Right cardiac atrium (tissue), 5 donors: Measurements from ENCODE around the gene FAM151B. TPM values are rescaled to one million over a fixed set of nuclear protein-coding genes. Genes with fewer than 3 reads are reported as not detected.

ENCODE experiments used
- ATAC-seq, 2 donors: fragments of 200-7000 bp; cut with Tn5 transposase; one replicate each; pipeline versions ENCODE4 v1.8.0 to v1.9.1; 2020; ENCODE audit warnings: moderate library complexity in 2 of 2, mild to moderate bottlenecking in 1 of 2
- DNase-seq, 3 donors: peaks; one replicate each; pipeline ENCODE4 v3.0.0-alpha.2; 2020
- H3K27ac ChIP-seq: one replicate; pipeline ENCODE4 v1.5.1; 2013; ENCODE audit warnings: mild to moderate bottlenecking, low read length, control low read depth, moderate library complexity
- H3K27me3 ChIP-seq: one replicate; pipeline ENCODE4 v1.6.1; 2013; ENCODE audit not compliant: control insufficient read depth, insufficient read depth
- H3K4me1 ChIP-seq: one replicate; pipeline ENCODE4 v1.6.1; 2013; ENCODE audit warnings: low read length; ENCODE audit not compliant: control insufficient read depth, insufficient read depth
- H3K4me3 ChIP-seq: one replicate; pipeline ENCODE4 v1.5.1; 2013; ENCODE audit warnings: low read length, control low read depth
- H3K9me3 ChIP-seq: one replicate; pipeline ENCODE4 v1.6.1; 2013; ENCODE audit warnings: low read length; ENCODE audit not compliant: control insufficient read depth
- WGBS: extraction: QIAGEN DNeasy Blood & Tissue Kit; methylation state at CpG from one replicate; pipeline ENCODE4 v1.1.7; 2013; 5-methylcytosine and 5-hydroxymethylcytosine counted together
- intact Hi-C, 4 donors: fragments of 100-400 bp; cut with DNase I; formaldehyde crosslinking; loops; one replicate each; pipeline versions ENCODE4 v1.11.0 to v1.14.0; 2022 to 2023
- polyA plus RNA-seq: library from polyadenylated mRNA; stranded (reverse); fragments of 200-250 nt; gene quantifications from one replicate; pipeline ENCODE4 v1.2.3, GENCODE V29; 2013
- total RNA-seq, 4 donors: library from RNA; stranded (reverse); fragmentation: NEBNext Ultra II Directional; extraction: Animal tissue kit (Norgen Biotek cat#: 25700); gene quantifications; one replicate each; pipeline ENCODE4 v1.2.1, GENCODE V29; 2021
- donor health status: healthy with polysubstance abuse.
- donor health status: DM: no; HTN: yes; CAD: no.
- donor health status: DM: no; HTN: no; CAD: no.
- donor health status: DM: no; HTN: yes; CAD: no; lungs with severe emphysema.
- donor health status: DM: yes; HTN: yes; CAD: no.

The FAM151B gene
- total and polyA plus RNA-seq, 5 donors = 0.59 to 3.4 (median 2.2) TPM

DNA sequence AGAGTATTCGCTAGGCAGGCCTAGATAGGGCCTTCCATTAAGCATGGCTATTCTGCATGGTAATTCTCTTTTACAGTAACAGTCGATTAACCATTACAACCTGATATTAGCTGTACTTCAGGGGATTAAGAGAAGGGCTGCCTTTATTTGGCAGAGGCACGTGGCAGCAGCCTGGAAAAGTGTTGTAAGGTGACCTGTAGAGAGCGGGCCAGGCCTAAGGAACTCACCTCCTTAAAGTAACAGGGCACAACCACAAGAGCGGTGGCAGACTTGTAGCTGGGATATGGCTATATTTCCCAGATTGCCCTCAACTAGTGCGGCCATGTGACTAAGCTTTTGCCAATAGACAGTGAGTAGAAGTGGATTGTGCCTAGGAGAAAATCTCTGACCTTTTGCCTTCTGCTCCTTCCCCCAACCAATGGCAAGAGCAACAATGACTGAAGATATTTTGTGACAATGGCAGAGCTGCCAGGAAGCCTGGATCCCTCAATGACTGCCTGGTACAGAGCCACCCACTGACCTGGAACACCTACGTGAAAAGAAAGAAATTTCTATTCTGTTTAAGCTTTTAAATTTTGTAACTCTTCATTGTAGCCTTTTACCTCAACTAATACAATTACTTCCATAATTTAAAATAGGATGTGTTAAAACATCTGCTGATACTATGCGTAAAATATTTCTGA is 101.1 kb downstream of the FAM151B start:
- H3K27me3 ChIP-seq = no peaks in the 10 kb centered on the region
- intact Hi-C loops = no loop called here
- WGBS = 87% methylated on average over 8 of the region's 8 CpGs
- no peak overlapping the region for H3K27ac ChIP-seq
- ATAC-seq (no peak), DNase-seq (no peak)
- no peak overlapping the region for H3K4me3 ChIP-seq
- no peaks in the 10 kb centered on the region for H3K4me1 ChIP-seq
- H3K9me3 ChIP-seq = no peaks in the 10 kb centered on the region

DNA sequence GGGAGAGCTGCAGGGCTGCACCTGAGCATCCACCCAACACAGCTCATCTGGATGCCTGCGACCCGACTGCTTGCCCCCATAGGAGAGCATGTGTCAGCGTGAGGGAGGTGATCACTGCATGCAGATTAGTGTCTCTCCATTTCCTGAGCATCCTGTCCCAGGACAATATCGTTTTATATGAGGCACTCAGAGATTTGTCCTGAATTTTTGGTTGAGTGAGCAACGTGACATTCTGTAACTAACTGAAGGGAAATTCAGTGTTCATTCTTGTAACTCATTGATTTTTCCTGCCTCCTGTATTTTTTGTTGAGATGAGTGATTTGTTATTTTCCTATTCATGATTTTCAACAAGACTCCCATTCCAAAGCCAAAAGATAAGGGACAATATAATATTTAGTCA is 102.9 kb downstream of the FAM151B start:
- H3K9me3 ChIP-seq = no peaks in the 10 kb centered on the region
- no peaks in the 10 kb centered on the region for H3K4me1 ChIP-seq
- DNase-seq (no peak), ATAC-seq (no peak)
- no peak overlapping the region for H3K4me3 ChIP-seq
- no peaks in the 10 kb centered on the region for H3K27me3 ChIP-seq
- no peak overlapping the region for H3K27ac ChIP-seq
- intact Hi-C loops = no loop called here
- WGBS = 82% methylated on average over 5 of the region's 5 CpGs

DNA sequence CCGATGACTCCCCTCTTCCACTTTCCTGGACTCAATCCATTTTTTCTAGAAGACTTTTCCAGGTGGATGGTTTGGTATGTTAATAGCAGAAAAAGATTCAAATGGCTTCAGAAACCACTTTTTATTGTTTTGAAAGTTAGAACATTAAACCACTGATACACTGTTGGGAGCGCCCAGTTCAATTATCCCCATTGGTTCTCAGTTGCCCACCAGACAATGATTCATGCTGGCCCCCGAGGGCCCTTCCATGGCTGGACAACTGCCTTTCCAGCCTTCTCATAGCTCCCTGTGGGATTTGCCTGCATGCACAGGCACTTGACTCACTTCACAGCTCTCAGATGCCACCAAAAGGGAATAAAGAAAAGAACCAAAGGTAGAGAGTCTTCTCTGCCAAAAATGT is 103.5 kb downstream of the FAM151B start:
- ATAC-seq (no peak), DNase-seq (no peak)
- H3K27me3 ChIP-seq = no peaks in the 10 kb centered on the region
- H3K4me3 ChIP-seq = no peak overlapping the region
- 95% methylated on average over 3 of the region's 3 CpGs for WGBS
- no peak overlapping the region for H3K27ac ChIP-seq
- no peaks in the 10 kb centered on the region for H3K9me3 ChIP-seq
- intact Hi-C loops = no loop called here
- H3K4me1 ChIP-seq = no peaks in the 10 kb centered on the region

DNA sequence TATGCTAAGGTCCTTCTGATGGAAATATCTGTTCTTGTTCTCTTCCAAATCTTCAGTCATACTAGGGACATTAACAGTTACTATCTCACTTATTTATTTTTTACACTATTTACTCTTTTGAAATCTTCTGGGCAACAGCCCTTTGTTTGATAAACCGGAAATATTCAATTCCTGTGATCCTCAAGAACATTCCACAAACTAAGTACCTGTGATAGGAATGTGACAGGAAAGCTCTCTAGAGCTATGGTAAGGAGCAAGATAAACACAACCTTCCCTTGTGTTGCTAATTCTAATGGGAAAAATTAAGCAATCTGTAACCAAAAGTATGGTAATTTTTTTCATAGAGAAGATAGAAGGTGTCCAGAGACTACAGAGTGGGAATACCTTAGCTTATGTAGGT is 104.2 kb downstream of the FAM151B start:
- no peak for DNase-seq
- intact Hi-C loops = no loop called here
- WGBS = 51% methylated on average over 1 of the region's 1 CpG
- no peak for ATAC-seq
- Histone ChIP-seq H3K4me1 (no peaks in the 10 kb centered on the region), H3K27ac (no peak overlapping the region), H3K27me3 (no peaks in the 10 kb centered on the region), H3K9me3 (no peaks in the 10 kb centered on the region), H3K4me3 (no peak overlapping the region)

Other genes with a start within 250 kb of the FAM151B start
- gene SERINC5, start 232.1 kb upstream of the FAM151B start, total RNA-seq = 10 to 100 TPM; 11.1 to 13.4 (median 12.4) TPM
- gene SERINC5, start 232.1 kb upstream of the FAM151B start, polyA plus RNA-seq = 3.5 TPM
- gene SPZ1, start 168.1 kb upstream of the FAM151B start, total RNA-seq = not detected
- not detected for gene SPZ1, start 168.1 kb upstream of the FAM151B start, polyA plus RNA-seq
- gene ZFYVE16, start 80.0 kb upstream of the FAM151B start, total RNA-seq = 10 to 100 TPM; 42.6 to 50.9 (median 46.9) TPM
- gene ZFYVE16, start 80.0 kb upstream of the FAM151B start, polyA plus RNA-seq = 20.1 TPM
- not detected for gene ANKRD34B, start 82.2 kb downstream of the FAM151B start, total RNA-seq
- gene ANKRD34B, start 82.2 kb downstream of the FAM151B start, polyA plus RNA-seq = not detected
- 10 to 100 TPM in 3 of 4 donors, 1 to 10 TPM in 1; 9.9 to 12.4 (median 10.5) TPM for gene MSH3, start 166.6 kb downstream of the FAM151B start, total RNA-seq
- 4.2 TPM for gene MSH3, start 166.6 kb downstream of the FAM151B start, polyA plus RNA-seq
- 10 to 100 TPM in 2 of 4 donors, 1 to 10 TPM in 2; 4.3 to 14.9 (median 10.8) TPM for gene DHFR, start 166.9 kb downstream of the FAM151B start, total RNA-seq
- 8.7 TPM for gene DHFR, start 166.9 kb downstream of the FAM151B start, polyA plus RNA-seq